Lung microvascular endothelial cell (primary cell): ENCODE data around the gene MCC. TPM values are rescaled to one million over a fixed set of nuclear protein-coding genes. Genes with fewer than 3 reads are reported as not detected.
"Not testable (repeated sequence)": the region's sequence is repeated elsewhere in the genome, so short reads cannot be mapped to it uniquely, and the experiment has no call there.

Experiments
- DNase-seq, 2 donors: peaks; one replicate each; pipeline versions ENCODE4 v3.0.0 to v3.0.0-alpha.2; 2010; ENCODE audit warnings: low read depth in 2 of 2
- total RNA-seq: library from RNA; depleted of rRNA; stranded (reverse); fragments of >200 nt; gene quantifications from 2 replicates; pipeline ENCODE4 v1.2.1, GENCODE V29; 2014

The MCC gene
- total RNA-seq, 1 donor from 2014 or later = 16.9 TPM

DNA sequence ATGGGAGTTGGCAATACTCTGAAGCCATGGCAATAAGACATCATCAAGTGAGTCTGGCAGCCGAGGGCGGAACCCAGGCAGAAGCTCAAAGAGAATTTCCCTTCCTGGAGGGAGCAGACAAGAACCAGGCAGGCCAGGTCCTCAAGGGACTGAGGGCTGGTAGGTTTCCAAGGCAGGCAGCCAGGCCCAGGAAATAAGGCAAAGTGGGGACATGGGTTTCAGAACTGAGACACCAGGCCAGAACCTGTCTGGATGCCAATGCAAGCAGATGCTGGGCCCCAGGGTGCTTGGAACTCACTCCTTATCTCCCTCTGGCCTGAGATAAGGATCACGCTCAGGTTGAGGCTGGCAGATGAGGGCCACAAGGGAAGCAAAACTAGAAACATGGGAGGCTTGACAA, 62.3 kb downstream of the MCC start:
- DNase-seq = no peak

DNA sequence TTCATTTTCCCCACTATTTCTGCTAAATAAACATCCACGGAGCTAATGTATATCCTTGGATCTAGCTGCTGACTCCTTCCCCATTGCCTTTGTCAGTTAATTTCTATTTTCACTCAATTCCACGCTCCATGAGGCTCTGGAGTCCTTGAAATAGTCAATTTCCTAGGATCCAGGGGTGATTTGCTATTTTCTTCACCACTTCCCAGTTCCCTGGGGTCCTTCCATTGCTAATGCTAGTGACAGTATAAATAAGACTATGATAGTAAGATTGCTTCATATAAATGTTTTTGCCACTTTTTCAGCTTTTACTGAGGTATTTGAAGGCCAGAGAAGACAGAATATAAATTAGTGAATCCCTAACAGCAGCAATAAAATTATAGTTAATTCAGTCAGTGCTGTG, 66.6 kb downstream of the MCC start:
- no peak for DNase-seq

DNA sequence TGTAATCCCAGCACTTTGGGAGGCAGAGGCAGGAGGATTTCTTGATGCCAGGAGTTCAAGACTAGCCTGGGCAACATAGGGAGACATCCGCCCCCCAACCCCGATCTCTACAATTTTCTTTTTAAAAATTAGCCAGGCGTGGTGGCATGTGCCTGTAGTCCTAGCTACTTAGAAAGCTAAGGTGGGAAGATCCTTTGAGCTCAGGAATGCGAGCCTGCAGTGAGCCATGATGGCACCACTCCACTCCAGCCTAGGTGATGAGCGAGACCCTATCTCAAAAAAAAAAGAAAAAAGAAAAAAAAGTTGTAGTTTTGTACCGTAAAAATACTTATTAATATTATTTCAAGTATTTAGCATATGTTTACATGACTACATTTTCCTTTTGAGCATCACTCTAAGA, 82.7 kb downstream of the MCC start:
- no peak for DNase-seq

DNA sequence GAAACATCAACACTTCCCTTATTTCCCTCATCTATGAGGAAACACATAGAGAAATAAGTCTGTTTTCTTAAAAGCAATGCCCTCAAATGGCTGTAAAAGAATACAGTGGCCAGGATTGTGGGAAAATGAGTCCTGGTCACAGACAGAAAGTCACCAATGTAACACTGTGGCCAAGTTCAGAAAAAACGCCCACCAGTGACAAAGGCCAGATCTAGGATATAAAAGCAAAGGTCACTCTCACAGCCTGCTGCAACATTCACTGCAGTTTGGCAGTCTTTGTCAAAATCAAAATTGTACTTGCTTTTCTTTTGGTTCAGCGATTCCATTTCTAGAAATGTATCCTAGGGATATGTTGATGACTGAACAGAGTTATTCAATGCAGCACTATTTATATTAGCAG, 84.0 kb downstream of the MCC start:
- DNase-seq = no peak

DNA sequence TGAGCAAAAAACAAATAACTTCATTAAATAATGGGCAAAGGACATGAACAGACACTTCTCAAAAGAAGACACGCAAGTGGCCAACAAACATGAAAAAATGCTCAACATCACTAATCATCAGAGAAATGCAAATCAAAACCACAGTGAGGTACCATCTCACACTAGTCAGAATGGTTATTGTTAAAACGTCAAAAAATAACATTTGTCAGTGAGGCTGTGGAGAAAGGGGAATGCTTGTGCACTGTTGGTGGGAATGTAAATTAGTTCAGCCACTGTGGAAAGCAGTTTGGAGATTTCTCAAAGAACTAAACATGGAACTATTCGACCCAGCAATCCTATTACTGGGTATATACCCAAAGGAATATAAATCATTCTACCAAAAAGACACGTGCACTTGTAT, 90.3 kb downstream of the MCC start:
- DNase-seq = not testable (repeated sequence)

DNA sequence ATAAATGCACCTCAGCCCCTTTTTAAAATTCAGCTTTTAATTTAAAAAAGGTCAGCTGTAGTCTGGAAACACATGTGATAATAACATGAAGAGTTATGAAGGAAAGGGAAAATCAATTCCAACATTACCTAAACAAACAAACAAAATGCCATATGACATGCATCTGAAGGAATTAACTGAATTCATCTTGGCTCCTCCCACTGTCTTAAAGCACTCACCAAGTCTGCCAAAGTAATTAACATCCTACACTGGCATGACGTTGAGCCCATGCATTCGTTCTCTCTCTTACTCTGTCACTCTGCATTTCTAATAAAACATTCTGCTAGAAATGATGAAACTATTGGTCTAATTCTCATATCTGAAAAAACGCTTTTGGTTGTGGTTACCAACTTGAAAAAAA, 91.2 kb downstream of the MCC start:
- DNase-seq = no peak

DNA sequence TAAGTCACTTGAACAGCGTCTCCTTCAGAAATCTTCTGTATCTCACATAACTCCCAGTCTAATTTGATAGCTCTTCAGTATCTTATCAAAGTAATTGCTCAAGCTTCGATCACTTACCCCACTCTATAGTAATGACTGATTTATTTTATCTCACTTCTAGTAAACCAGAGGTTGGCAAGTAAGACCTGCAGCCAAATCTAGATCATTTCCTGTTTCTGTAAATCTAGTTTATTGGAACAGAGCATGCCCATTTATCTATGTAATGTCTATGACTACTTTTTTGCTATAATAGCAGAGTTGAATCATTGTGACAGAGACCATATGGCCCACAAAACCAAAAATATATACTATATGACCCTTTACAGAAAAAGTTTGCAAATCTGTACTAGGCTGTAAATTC, 93.6 kb downstream of the MCC start:
- DNase-seq = no peak

DNA sequence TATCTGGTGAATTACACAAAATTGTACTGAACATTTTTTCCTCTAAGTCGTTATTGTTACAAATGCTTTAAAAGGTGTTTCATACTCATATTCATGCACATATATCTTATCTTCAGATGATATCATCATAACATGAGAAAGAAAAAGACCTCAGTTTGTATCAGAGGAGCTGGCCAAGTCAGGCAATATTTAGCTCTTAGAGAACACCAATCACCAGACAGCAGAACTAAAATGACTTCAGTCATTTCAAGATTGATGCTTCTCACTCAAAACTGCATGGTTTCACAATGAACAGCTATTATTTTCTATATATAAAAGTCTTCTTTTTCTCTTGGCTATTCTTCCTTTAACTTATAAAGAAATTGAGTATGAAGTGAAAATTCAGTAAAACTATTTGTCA, 98.0 kb downstream of the MCC start:
- DNase-seq = no peak

DNA sequence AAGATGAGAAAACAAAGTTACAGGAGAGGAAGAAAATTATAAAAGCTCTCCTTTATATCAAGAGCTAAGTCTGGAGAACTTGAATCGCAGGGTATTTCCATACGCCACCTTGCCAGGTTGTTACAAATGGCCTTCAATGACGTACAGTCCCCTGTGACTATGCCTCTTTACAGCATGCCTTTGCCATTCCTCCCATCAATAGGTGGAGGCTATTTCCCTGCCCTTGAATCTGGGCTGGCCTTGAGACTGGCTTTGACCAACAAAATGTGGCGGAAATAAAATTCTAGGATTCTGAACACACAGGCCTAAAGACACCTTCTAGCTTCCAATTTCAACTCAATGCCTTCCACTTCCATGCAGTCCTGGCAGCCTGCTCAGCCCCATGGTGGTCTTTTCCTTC, 99.1 kb downstream of the MCC start:
- DNase-seq = no peak

DNA sequence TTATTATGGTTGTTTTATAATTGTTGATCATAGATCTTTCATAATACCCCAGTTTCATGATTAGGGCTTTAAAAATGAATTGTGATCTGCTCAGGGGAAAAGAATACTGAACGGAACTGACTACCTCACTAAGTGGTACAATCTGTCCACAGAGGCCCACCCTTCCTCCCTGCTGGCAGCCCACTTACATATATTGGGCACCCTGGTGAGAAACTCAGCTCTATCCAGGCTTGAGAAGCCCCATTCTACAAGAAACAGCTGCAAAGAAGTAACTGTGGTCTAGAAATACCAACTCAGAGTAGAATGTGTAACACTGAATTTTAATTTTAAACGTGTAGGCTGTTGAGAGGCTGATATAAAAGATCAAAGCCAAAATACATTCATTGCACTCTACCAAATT, 100.4 kb downstream of the MCC start:
- DNase-seq = no peak

DNA sequence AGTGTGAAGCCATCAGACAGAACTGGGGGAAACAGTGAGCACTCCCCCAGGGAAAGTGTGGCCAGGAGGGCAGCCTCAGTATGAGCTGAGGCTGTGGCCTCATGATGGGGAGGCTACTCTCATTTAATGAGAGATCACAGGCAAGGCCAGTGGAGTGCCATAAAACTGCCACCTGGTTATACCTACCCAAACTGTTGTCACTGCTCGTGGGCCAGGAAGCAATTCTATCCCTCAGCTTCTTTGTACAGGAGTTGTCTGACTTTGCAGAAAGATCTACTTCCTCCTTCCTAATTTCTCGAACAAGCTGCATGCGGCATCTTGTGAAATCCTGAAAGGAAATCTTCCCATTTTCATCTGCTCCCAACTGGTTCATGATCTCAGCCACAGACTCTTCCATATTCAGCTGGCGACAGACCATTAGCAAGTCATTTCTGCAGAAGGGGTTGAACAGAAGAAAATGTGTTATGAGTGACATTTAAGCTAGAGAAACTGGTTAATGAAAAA, 103.4 kb downstream of the MCC start:
- no peak for DNase-seq

DNA sequence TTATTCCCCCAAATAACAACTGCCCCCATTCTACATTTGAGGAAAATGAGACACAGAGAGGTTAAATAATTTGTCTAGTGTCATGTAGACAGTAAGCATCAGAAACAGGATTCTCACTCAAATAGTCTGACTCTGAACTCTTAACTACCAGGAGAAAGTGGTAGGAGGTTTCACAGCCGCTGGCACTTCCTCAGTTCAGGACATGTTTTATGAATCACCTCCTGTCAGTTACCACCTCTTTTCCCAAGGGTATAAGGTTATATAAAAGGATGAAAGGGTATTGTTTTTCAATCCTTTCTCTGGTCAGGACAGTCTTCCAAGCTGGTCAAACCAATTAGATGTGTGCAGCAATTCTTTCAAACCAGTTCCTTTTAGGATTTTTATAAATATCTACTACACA, 105.5 kb downstream of the MCC start:
- DNase-seq = peak; percentile 41 to 61

DNA sequence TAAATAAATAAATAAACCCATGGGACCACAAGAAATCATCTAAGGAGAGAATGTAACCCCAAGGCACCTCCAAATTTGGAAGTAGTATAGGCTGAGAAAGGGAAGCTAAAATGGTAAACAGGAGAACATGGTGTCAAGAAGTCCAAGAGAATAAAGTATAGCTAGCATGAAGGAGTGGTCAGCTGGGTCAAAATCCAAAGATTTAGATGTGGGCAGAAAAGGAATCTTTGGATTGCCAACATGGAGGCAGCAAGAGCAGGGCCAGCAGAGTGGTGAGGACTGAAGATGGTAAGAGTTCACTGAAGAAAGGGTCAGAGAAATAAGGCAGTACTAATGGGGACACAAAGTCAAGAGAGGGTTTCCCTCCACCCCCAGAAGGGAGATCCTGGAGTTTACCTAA, 106.5 kb downstream of the MCC start:
- DNase-seq = no peak

DNA sequence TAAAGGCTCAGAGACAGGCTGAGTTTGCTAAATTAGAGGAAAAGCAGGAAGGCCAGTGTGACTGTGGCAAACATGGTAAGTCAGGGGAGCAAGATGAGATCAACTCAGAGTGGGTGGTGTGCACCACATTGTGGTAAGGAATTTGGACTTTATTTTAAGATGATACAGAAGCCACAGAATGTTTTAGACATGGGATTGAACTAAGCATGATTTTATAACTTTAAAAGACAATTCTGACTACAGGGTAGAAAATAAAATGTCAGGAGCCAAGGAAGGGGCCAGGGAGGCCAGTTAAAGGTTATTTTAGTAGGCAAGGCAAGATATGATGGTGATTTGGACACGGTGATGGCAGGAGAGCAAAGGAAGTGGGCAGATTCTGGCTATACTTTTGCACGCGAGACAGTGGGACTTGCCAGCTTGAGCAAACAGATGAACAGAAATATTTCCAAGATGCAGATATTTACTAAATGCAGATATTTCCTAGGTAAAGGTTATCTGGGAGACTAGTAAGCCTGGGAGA, 107.4 kb downstream of the MCC start:
- no peak for DNase-seq

DNA sequence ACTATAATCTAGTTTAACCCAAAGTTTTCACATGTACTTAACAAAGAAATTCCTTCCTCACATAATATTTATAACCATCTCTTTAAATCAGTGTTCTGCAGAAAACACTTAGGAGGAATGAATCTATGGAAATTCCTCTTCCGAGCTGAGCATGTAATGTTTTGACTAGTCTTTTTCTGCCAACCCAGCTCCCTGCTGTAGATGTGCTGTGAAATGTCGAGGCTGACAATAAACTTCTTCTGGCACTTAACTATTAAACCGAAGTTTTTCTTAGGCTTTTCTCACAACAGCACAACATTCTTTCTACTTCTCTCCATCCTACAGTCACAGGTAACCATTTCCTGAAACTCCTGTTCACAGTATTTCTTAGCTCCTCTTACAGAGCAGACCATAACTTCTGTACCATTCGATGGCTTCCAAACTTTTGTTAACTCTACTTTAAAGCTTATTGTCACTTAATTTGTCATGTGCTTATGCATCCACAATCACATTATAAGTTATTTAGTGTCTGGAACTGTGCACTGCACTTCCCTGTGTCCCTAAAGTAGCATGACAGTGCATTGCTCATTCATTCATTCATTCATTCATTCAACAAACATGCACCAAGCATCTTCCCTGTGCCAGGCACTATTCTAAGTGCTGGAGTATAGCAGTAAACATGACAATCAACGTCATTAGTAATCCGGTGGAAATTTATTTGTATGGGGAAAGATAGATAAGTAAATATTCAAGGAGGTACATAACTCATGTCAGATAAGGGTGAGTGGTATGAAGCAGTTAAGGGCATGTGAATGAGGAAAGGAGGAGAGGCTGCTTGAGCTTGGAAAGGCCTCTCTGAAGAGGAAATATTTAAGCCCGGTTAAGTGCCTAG, 108.1 kb downstream of the MCC start:
- no peak for DNase-seq

DNA sequence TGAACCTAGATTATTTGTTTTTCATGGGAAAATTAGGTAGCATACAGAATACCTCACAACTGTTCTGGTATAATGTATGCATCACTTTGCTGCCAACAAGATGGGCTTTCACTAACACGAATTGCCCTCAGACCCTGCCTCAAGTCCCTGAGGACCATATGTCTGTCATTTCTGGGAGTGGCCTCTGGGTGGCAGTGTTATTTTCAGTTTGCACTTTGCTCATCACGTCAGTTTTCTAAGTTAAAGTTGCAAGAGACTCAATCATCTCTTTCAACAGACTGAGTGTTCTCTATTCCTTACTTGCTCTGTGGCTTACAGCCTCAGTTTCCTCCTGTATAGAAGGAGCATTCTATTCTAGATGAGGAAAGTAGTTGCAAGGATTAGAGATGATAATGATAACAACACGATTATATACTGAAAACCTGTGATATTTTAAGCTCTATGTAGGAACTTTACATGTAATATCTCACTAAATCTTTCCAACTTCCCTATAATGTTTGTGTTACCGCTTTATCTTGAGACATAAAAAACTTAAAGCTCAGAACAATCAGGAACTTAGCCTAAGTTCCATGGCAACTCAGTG, 109.2 kb downstream of the MCC start:
- DNase-seq = peak; percentile 66 to 72

DNA sequence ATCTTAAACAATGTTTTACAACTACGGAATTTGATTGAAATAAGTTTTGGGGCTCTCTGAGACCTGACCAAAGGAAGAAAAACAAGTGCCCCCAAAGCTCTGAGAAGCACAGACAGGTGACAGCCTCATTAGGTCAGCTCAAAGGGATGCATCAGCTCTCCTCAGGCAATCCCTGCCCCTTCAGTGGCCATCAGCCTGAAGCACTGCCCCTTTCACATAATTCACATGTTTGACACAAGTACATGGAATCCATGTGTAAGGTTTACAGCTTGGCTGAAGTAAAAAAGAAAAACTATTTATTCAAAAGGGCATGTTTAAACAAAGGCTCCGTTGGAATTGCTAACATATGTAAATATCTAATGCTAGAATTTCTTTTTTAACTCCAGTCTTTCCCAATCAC, 109.7 kb downstream of the MCC start:
- no peak for DNase-seq

DNA sequence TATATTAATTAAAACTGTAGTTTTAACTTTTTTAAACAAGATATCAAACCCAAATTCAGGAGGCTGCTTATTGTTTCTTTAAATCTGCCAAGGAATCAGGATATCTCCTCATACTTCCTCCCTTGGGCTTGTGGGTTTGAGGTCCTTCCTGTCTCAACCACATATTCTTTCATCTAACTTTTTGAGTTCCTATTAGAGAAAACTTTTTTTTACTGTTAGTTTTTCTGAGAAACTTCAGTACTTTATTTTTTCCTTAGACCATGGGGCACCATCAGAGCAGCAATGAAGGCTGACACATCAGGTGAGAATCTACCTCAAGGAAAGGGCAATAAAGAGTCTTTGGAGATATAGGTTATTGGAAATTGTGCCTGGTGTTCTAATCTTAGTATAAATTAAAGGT, 110.2 kb downstream of the MCC start:
- DNase-seq = peak in 1 of 2 donors; percentile 42

DNA sequence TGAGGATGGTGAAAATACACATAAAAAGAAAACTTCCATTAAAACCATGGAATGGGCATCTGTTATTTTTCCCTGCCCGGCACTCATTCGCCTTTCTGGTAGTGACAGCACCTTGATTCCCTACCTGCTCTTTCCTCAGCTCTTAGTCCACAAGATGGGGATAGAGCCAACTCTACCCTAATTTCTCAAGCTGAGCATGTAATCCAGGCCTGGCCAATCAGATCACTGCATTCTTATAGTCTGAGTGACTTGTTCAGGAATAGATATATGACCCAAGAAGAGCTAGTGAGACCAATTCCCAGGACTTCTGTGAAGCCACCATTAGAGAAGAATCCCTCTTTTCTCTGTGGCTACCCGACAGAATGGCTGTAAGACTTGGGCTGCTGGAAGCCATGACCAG, 111.6 kb downstream of the MCC start:
- no peak for DNase-seq

DNA sequence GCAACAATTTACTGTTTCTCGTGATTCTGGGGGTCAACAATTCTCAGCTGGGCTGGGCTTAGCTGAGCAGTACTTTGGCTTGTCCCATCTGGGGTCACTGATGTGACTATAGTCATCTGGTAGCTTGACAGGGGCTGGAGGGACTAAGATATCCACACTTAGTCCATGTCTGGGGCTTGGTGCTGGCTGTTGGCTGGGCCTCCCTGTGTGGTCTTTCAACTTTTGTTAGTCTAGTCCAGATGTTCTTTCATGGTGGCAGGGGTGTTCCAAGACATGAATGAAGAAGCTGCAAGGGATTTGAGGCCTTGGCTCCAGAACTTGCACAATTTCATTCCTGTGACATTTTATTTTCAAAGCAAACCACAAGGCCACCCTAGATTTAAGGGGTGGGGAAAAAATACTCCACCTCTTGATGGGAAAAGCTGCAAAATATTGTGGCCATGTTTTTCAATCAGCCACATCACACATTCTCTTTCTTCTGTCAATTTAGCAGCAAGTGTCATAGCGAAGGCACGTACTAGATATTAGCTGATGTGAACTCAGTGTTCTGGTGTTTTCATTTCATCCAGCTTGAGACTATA, 112.7 kb downstream of the MCC start:
- no peak for DNase-seq

DNA sequence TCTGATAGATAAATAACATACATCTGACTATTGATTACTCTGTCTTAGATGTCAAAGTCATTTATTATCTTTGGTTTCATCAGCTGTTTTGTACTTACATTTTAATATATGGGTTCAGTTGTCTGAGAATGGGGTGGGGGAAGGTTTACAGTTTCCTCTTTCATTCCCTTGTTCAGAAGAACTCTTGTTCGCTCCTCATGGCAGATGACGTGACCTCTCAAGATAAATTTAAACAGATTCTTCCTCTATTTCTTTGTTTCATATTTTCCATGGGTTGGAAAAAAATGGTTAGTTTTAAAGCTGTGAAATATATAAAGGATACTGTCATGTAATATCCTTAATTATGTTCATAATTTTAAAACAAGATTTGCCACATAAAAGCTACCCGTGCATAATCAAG, 114.8 kb downstream of the MCC start:
- no peak for DNase-seq

DNA sequence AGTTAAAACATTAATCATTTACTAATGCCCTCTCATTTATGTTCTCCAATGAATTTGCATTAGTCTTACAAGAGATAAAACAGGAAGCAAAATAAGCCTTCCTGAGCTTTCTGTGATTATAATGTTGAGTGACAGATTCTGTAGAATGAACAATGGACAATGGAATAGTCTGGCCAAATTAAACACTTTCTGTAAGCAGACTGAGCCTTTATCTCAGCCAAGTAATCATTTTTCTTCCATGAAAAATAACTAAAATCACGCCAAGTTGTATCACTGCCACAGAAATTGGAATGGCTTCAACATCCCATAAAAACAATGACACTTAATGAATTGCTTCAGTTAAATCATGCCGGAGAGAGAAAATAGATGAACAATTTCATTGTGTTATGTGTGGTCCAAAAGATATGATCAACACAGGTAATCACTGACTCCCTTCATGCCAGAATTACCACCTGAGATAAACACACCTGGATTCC, 116.5 kb downstream of the MCC start:
- peak; percentile 81 to 84 for DNase-seq
